Measurements from ENCODE around the gene DNAH1.

GRCh38 chr3:52372822-52373504 is 56.8 kb downstream of the DNAH1 start:
- TF ChIP-seq, protein P1, sequence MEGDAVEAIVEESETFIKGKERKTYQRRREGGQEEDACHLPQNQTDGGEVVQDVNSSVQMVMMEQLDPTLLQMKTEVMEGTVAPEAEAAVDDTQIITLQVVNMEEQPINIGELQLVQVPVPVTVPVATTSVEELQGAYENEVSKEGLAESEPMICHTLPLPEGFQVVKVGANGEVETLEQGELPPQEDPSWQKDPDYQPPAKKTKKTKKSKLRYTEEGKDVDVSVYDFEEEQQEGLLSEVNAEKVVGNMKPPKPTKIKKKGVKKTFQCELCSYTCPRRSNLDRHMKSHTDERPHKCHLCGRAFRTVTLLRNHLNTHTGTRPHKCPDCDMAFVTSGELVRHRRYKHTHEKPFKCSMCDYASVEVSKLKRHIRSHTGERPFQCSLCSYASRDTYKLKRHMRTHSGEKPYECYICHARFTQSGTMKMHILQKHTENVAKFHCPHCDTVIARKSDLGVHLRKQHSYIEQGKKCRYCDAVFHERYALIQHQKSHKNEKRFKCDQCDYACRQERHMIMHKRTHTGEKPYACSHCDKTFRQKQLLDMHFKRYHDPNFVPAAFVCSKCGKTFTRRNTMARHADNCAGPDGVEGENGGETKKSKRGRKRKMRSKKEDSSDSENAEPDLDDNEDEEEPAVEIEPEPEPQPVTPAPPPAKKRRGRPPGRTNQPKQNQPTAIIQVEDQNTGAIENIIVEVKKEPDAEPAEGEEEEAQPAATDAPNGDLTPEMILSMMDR (IDR thresholded peaks at IDR 0.05; ENCODE audit: poor library complexity) = no peak
- no peak for TF ChIP-seq EZH2 (IDR thresholded peaks at IDR 0.05; ENCODE audit: borderline replicate concordance)

All from hepatocyte (in vitro differentiated cells).